Dedifferentiated amniotic fluid mesenchymal stem cell (primary cell): Measurements from ENCODE around the gene RGS6.

Experiments
- DNase-seq: peaks from one replicate; pipeline ENCODE4 v3.0.0-alpha.2; 2016; ENCODE audit errors: extremely low spot score

RGS6 gene

DNA sequence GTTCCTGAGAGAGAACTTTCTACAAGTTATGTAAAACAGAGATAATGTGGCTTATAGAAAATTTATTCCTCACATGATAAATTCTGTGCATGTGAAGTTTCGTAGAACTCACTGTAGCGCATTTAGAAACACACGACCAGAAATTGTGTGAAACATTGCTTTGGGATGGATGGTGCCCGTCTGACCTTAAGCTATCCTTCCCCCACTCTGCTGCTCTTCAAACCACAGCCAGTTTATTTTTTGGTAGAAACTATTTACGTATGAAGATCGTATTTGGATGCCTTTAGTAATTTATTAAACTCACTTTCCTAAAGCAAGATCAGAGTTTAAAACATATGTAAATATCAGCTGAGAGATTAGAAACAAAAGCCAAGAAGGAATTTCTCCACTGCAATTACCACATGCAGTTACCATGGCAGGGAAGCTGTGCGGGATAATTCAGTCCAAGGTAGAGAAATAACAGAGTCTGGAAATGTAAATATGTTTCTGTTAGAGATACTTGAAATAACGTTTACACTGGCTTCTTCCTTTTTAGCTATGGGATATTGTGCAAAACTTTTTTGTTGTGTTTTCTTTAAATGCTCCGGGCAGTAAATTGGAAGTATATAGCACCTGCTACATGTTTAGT, 382.7 kb downstream of the RGS6 start:
- DNase-seq = no peak

DNA sequence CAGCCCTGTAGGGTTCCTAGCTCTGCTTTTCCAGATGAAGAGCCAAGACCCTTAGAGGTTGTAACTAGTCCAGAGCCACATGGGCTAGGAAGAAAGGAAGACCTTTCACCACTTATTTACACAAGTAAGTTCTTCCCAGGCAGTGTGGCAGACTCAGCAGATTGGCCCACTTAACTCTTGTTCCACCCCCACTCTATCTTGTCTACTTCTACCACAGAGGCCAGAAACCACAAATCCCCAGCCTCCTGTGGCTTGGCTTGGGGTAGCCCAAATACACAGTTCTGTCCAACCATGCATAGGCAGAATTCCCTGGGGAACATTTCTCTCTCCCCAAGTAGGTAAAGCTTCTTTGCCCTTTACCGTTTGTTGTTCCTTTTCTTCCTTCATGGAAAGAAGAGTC, 383.5 kb downstream of the RGS6 start:
- DNase-seq = no peak

DNA sequence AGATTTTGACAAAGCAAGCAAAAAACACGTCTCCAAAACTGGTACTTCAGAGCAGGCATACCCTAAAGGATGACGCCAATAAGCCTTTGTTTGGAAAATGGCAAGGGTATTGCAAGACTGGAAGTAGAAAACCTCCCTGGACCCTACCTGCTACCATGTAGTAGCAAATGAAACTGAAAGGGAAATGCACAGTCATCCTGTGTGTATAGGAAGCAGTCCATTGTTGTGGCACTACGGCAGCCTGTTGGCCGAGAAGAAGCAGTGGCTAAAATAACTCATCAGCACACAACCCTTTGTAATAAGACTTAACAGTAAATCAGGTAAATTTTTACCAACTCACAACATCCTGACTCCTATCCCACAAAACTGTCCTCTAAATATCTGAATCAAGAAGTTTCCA, 386.4 kb downstream of the RGS6 start:
- no peak for DNase-seq

DNA sequence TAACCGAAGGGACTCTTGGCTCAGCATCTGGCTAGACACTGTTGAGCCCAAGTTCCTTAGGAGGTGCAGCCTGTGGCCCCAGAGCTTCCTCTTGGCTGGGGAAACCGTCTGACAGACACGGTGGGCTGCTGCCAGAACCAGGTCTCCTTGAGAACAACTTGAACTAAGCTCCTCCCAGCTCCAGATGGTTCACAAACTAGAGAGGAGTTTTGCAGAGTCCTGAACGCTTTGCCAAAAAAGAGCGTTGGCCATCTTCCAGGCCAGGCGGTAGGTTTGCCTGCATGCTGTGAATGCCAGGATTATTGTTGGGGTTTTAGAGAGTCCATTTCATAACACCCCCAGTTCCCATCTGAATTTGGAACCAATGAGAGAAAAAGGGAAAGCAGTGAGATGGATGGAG, 399.8 kb downstream of the RGS6 start:
- no peak for DNase-seq

DNA sequence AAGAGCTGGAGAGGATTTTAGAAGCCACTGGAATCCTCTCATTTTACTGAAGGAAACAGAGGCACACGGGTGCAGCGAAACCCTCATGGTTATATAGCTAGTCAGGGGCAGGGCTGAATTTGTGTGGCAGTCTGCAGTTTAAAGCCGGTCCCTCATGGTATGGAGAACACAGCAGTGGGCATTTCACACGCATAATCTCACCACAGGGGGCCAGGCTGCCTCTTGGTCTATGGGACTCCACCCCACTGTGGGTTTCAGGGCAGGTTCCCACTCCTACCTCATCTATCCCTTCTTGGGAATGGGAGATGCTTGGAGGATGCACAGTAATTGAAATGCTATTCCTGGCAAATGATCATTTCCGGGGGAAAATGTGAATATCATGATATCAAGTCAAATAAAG, 400.6 kb downstream of the RGS6 start:
- DNase-seq = no peak

DNA sequence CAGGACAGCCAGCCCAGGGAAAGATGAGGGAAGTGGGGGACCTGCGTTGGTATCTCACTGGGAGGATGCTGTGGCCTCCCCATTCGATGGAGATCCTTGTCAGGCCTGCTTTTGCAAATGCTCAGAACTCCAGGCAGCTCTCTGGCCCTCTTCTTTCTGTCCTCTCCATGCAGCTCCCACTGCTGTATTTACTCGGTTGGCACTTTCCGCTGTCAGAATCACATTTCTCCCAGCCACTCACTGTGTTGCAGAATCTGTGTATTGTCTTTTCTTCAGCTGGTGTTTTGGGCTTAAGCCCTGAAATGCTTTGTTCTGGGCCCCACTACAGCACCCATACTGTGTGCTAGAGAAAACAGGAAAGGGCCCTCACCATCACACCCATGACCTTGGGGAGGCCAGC, 401.1 kb downstream of the RGS6 start:
- no peak for DNase-seq

DNA sequence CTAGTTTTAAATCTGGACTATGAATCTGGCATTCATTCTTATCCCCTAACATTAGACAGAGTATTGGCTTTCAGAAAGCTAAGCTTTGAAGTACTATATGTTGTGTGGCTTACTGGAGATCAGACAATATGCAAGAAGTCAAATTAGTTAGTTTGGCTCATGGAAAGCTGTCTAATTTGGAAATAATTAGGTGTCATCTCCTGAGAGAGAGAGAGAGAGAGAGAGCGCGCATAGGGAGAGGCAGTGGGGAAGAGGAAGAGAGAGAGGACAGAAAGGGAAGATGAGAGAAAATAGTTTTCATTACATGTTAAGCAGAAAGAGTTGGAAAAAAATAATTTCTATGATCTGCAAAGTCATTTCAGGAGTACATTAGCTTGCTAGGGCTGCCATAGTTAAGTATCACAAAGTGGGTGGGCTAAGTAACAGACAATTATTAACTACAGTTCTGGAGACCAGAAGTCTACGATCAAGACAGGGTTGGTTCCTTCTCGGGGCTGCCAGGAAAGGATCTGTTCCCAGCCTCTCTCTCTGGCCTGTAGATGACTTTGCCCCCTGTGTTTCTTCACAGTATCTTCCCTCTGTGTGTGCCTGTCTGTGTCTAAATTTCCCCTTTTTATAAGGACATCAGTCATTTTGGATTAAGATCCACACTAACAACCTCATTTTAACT, 404.2 kb downstream of the RGS6 start:
- DNase-seq = no peak

DNA sequence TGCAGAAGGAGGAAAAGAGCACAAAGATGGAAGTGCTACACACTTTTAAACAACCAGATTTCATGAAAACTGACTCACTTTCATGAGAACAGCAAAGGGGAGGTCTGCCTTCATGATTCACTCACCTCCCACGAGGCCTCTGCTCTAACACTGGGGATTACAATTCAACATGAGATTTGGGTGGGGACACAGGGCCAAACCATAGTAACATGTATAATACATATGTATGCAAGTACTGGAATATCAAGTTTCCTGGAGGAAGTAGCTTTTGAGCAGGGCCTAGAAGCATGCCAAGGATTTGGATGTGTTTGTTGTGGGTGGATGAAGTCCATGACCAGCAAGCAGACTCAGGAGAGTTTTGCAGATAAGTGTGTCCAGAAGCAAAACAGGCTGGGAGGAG, 409.0 kb downstream of the RGS6 start:
- no peak for DNase-seq

DNA sequence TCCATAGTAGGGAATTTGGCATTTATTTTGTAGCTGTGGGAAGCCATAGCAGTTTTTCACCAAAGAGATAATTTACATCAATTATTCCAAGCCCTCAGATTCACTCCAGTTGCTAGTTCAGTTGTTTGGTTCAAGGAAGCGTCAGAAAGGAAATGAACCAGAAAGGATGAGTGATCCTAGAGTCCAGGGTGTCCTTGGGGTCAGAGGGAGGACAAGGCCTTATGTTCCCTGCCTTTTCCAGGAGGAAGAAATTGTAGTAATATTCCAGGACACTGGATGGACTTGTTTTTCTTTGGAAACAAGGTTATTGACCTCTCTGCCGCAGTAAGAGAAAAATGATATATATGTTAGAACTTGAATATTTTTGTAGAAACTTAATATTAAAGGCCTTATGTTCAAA, 409.5 kb downstream of the RGS6 start:
- no peak for DNase-seq

DNA sequence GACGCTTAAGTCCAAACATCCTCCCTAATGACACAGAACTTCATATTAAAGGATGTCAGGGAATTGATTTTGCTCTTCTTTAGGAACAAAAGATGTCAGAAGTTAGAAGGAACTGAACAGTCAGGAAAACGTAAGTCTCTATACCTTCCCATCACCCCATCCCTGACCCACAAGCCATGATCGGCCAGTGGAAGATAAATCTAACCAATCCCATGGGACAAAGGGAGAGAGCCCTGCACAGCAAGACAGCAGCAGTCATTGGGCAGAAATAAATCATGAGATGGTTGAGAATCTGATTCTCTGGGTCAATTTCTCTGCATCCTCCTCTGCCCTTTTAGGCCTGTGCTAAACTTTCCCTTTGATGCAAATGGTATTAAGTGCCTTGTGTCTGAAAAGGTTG, 414.9 kb downstream of the RGS6 start:
- no peak for DNase-seq

DNA sequence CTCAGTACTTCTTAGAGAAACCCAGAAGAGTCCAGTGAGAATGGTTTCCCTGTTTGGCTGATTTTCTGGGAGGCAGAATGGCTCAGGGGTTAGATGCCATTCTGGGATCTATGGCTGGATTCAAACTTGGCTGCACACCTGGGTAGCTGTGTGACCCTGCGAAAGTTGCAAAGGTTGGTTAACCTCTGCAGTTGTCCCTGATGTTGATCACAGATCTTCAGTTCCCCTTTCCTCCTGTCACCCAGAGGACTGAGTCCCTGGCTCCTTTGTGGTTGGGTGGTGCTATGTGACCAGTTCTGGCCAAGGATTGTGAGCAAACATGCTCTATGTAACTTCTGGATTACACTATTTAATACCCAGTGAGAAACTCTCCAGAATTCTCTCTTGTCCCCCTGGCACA, 418.0 kb downstream of the RGS6 start:
- no peak for DNase-seq

DNA sequence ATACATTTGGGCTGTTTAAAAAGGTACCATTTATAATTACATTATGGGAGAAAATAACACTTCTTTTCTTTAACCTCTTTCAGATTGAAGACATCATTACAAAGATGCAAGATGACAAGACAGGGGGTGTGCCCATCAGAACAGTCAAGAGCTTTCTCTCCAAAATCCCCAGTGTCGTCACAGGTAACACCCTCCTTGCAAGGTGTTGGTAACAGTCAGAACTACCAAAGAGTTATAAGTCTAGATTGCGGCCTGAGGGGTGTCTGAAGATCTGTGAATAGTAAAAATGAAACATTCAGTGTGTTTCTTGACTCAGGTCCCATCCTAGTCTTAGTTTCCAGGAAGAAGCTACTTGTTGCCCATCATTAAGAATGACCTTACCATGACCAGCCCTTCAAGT, 419.8 kb downstream of the RGS6 start:
- DNase-seq = no peak

DNA sequence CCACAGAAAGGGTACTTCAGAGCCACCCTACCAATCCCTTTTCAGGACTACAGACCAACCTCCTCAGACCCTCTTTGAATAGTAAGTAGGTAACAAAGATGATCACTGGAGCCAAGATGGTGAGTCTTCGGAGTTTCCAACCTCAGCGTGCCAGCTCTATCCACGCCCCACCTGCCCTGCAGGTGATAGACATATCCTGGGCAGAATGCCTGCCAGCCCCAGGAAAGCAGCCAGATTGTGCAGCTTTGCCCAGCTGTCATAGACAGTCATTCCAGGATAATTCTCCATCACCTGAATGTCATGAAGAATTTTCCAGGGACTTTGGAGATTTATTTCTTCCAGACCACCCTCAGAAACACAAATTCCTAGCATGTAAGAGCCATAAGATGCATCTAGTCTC, 434.4 kb downstream of the RGS6 start:
- DNase-seq = no peak

DNA sequence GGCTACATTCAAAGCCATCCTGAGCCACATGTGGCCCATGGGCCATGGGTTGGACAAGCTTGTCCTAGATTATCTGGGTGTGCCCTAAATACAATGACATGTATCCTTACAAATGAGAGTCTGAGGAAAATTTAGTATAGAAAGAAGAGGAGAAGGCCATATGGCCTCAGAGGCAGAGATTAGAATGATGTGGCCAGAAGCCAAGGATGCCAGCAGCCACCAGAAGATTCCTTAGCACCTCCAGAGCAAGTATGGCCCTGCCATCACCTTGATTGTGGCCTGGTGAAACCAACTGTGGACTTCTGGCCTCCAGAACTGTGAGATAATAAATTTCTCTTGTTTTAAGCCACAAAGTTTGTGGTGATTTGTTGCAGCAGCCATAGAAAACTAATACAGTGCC, 436.9 kb downstream of the RGS6 start:
- no peak for DNase-seq

DNA sequence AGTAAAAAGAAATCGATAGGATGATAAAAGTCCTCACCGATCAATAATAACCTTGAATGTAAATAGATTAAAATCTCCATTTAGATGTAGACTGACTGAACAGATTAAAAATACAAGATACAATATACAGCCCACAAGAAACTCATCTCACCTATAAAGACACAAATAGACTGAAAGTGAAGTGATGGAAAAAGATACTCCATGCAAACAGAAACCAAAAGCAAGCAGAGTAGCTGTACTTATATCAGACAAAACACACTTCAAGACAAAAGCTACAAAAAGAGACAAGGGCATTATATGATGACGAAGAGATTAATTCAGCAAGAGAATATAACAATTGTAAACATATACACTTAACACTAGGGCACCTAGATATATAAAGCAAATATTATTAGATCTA, 444.8 kb downstream of the RGS6 start:
- no peak for DNase-seq

DNA sequence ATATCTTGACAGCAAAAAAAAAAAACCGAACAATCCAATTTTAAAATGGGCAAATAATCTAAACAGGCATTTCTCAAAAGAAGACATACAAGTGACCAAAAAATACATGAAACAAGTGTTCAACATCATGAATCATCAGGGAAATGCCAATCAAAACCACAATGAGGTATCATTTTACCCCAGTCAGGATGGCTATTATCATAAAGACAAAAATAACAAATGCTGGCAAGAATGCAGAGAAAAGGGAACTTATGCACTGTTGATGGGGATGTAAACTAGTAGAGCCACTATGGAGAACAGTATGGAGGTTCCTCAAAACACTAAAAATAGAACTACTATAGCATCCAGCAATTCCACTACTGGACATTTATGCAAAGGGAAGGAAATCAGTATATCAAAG, 448.2 kb downstream of the RGS6 start:
- no peak for DNase-seq

DNA sequence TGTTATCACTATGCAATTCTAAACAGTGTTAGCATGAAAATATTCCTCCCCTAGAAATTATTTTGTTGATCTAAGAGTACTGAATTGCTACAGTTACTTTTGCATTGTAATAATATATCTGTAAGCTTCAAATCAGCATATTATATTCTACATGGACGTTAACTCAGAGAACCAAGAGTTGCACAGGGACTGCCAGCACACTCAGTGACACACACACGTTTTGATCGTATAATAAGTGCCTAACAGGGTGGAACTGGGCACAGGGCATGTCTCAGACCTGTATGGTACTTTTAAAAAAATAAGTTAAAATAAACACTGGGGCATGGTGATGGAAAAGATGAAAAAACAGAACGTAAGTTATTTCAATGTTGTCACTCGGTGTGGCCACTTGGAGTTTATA, 451.6 kb downstream of the RGS6 start:
- DNase-seq = no peak

DNA sequence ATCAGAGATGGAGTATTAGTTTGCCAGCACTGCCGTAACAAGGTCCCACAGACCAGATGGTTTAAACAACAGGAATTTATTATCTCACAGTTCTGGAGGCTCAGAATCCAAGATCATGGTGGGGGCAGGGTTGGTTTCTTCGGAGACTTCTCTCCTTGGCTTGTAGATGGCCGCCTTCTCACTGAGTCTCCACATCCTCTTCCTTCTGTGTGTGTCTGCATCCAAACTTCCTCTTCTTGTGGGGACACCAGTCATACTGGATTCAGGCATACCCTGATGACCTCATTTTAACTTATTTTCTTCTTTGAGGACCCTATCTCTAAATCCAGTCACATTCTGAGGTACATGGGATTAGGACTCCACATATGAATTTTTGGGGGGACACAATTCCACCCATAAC, 455.5 kb downstream of the RGS6 start:
- no peak for DNase-seq

DNA sequence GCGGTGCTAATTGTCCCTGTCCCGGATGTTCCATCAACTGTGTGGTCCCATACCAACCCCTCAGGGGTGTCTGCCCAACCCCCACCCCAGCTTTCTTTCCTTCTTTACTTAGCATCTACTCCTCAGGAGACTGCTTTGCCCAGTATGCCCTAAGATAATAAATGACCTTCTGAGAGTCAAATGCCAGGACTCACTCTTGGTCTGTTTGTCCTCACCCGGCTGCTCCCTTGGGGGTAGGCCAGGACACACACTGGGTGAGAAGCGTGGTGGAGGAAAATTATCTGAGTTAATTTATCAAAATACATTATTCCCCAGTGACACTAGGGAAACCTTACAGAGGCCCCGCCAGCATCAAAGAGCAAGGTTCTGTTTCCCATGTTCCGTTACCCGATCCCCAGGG, 457.0 kb downstream of the RGS6 start:
- no peak for DNase-seq

DNA sequence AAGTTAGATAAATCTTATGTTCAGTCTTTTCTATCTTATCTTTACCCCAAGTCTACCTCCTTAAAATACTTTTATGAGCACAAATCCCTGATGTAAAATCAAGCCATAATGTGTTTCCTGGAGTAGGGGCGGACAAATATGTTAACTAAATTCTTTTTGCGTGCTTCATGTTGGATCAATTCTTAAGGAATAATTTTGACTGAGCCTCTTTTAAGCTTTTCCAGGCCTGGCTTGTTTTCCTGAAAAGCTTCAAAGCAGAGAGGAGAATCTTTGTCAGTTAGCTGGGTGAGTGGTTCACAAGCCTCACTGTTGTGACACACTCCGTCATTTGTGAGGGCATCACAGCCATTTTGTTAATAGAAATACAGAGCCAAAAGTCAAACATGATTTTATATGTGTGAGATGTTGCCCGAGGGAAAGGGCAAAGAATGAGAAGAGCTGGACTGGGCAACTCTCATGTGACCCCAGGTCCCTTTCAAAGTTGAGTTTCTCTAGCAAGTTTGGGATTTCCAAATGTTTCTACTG, 468.9 kb downstream of the RGS6 start:
- DNase-seq = no peak

DNA sequence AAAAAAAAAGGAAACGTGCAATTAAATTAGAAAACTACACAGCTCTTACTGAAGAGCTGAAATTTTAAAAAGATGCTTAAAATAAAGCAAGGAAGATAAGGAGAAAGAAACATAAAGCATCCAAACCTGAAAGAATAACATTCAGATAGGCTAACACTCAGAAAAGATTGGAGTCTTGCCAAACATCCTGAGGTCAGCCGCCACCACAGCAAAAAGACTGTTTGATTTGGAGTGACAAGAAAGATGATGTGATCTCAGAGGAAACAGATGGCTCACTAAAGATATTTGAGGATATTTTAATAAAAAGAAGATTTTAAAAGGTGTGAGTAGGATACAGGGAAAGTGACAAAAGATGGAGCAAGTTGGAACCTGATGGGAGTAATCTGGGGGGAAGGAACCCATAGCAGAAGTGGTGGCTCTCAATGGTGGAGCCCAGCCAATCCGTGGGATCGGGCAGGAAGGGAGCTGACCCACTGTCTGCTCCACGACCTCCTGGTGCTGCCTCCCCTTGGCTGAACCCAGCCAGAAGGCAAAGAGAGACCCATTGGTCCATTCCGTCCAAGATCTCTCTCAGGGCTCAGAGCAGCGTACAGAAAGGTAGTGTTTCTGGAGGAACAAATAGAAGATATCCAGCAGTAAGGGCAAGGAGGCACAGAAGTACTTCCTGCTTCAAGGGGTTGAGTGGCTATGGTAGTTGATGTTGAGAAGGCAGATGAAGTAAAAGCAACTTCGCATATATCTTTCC, 469.6 kb downstream of the RGS6 start:
- no peak for DNase-seq

DNA sequence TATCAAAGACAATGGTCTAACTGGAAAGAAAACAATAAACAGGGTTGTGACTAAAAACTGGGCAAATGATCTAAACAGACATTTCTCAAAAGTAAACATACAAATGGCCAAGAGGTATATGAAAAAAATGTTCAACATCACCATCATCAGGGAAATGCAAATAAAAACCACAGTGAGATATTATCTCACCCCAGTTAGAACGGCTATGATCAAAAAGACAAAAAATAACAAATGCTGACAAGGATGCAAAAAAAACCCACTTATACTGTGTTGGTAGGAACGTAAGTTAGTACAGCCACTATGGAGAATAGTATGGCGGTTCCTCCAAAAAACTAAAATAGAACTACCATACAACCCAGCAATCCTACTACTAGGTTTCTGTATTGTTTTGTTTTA, 470.1 kb downstream of the RGS6 start:
- no peak for DNase-seq

DNA sequence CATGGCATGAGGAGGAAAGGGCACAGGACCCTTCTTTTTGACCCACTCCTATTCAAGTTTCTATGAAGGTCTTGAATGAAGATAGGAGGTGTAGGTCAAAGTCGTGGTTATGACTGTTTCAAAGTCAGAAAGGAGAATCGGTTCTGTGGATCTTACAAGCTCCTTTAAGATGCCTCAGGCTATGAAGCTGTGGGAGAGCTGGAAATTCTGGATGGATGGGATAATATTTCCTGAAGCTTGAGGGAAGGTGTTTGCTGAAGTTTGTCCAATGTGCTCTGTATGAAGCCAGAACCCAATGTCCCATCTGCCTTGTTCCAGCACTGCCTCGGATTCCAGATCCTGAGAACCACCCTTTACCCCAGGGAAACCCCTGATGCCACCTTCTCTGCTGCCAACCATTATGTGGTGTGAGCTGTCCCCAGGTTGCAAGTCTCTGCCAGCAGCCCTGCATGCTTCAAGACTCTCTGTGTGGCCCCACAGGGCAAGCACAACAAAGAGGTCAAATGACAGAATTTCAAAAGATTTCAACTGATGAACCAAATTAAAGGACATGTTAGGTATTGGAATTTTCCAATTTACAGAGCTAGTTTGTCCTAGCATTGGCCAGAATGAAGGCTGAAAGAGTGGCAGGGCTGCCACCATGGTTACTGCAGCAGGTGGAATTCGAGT, 472.0 kb downstream of the RGS6 start:
- DNase-seq = no peak
